ENCODE data around the gene HS6ST3. TPM values are rescaled to one million over a fixed set of nuclear protein-coding genes. Genes with fewer than 3 reads are reported as not detected.

Gene HS6ST3
- total RNA-seq, 1 donor, result 0.36 TPM

DNA sequence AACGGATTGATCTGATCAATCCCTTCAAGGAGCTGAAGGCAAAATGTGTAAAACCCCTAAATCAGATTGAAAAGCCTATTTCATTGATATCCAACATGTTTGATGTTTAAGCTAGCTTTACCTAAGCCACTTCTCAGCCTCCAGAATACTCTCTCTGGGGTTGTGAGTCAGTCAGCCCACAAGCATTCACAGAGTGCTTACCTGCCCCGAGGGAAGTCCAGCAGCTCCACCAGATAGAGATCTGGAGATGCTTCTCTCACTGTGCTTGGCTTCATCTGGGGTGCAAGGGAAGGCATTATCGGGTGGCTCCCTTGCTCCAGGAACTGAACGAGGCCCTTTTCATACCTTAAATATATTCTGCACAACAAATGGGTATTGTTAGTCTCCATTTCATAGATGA is 744.7 kb downstream of the HS6ST3 start:
- no peak for DNase-seq (ENCODE audit: low read depth)
- H3K4me3 ChIP-seq (ENCODE audit: low read depth, low read length), result no peak overlapping the region
- TF ChIP-seq, protein P1, sequence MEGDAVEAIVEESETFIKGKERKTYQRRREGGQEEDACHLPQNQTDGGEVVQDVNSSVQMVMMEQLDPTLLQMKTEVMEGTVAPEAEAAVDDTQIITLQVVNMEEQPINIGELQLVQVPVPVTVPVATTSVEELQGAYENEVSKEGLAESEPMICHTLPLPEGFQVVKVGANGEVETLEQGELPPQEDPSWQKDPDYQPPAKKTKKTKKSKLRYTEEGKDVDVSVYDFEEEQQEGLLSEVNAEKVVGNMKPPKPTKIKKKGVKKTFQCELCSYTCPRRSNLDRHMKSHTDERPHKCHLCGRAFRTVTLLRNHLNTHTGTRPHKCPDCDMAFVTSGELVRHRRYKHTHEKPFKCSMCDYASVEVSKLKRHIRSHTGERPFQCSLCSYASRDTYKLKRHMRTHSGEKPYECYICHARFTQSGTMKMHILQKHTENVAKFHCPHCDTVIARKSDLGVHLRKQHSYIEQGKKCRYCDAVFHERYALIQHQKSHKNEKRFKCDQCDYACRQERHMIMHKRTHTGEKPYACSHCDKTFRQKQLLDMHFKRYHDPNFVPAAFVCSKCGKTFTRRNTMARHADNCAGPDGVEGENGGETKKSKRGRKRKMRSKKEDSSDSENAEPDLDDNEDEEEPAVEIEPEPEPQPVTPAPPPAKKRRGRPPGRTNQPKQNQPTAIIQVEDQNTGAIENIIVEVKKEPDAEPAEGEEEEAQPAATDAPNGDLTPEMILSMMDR (IDR thresholded peaks at IDR 0.05; ENCODE audit: insufficient read depth, low read length), result no peak

DNA sequence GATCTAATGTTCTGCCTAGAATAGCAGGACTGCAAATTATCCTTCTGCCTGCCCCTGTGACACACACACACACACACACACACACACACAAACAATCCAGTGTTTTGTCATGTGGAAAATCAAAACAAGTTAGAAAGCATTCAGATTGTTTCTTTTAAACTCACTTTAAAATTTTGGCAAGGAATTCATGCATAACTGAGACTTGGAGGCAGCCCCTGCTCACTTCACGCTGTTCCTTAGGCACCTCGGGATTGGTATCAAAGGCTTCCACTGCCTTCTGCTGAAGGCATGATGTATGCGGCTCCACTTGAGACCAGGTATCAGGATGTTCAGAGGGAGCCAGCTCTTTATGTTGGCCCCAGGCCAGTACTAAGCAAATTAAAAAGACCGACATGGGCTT is 745.6 kb downstream of the HS6ST3 start:
- no peak for DNase-seq (ENCODE audit: low read depth)
- TF ChIP-seq, protein P1 (IDR thresholded peaks at IDR 0.05; ENCODE audit: insufficient read depth, low read length), result no peak
- no peak overlapping the region for H3K4me3 ChIP-seq (ENCODE audit: low read depth, low read length)

DNA sequence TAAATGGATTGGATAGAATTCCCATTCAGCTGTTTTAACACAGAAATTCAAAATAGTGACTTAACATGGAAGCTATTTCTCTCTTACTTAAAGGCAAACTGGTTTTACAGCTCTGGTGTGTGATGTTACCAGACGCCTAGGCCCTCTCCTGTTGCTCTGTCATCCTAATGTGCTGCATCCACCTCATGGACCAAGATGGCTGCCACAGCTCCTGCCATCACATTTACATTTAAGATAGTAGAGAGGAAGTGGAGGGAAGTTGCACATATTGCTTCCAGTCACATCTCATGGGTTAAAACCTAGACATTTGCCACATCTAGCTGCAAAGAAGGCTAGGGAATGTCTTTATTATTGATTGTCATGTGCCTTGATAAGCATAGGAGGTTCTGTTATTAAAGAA is 746.8 kb downstream of the HS6ST3 start:
- no peak for DNase-seq (ENCODE audit: low read depth)
- TF ChIP-seq, protein P1 (IDR thresholded peaks at IDR 0.05; ENCODE audit: insufficient read depth, low read length), result no peak

DNA sequence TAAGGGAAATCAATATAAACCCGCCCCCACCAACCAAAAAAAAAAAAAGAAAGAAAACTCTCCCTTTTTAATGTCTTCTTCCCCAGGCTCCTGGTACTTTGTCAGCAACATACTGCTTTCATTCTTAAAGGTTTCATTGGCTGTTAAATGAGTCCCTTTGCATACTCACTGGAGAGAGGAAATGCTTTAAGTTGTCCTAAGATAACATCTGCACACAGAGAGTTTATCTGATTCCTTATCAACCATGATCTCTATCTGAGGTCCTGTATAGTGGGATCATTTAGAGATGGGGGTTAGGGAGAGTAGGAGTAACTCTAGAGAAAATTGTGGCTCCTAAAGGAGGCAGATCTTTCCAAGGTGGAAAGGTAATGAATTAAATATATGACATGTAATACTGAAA is 747.9 kb downstream of the HS6ST3 start:
- TF ChIP-seq, protein P1 (IDR thresholded peaks at IDR 0.05; ENCODE audit: insufficient read depth, low read length), result no peak
- no peak overlapping the region for H3K4me3 ChIP-seq (ENCODE audit: low read depth, low read length)
- no peak for DNase-seq (ENCODE audit: low read depth)

More for the DNA sequence above, 746.8 kb downstream of the HS6ST3 start:
- H3K4me3 ChIP-seq (ENCODE audit: low read depth, low read length), result no peak overlapping the region

DNA sequence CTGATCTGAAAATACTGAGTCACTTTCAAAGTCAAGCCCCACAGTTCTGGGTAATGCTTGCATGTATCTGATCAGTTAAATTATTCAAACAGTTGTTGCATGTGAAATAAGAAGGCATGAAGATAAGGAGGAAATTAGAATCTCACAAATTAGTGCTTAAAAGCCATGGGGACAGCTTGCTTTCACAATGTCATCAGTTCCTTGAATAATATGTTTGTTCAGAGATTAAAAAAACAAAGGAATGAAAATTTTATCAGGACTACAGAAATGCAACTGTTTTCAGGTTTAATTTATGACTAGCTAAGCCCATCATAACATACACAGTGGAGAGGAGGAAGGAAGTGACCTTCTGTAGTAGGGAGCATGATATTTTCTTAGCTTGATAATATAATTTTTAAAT is 754.3 kb downstream of the HS6ST3 start:
- TF ChIP-seq, protein P1 (IDR thresholded peaks at IDR 0.05; ENCODE audit: insufficient read depth, low read length), result no peak

DNA sequence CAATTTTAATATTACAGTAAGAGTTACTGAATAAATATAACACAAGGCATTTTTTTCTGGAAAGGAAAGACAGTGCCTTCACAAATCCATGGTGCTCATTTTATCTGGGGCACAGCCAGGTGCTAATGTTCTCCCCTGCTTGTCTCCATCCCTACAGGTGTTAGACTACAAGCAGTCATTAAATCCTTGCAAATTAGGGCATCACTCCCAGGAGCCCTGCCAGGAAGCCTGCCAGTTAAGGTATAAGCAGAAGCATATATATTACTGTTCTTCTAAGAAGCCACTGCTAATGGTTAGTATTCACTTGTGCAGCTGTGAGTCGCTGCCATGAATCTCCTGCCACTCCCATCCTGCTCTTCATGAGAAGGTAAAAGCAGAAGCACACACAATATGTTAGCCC is 754.7 kb downstream of the HS6ST3 start:
- H3K4me3 ChIP-seq (ENCODE audit: low read depth, low read length), result no peak overlapping the region
- TF ChIP-seq, protein P1 (IDR thresholded peaks at IDR 0.05; ENCODE audit: insufficient read depth, low read length), result no peak
- DNase-seq (ENCODE audit: low read depth), result no peak

More for the DNA sequence above, 754.3 kb downstream of the HS6ST3 start:
- H3K4me3 ChIP-seq (ENCODE audit: low read depth, low read length), result no peak overlapping the region
- DNase-seq (ENCODE audit: low read depth), result no peak

DNA sequence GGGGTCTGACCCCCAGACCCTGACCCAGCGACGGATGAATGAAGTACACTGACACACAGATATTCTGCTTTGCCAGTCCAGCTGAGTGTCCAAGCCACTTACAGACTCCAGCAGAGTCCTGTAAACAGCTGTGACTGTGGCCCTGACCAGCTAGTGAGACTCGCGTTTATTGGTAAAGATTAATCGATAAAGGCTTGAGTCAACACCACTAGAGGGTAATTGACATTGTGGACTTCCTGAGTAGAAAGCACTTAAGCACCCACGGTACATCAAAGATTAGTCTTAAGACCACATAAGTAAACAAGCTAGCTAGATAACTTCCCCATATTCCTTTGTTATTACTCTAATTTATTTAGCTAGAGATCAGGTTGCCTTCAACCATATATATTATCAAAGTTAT is 758.4 kb downstream of the HS6ST3 start:
- DNase-seq (ENCODE audit: low read depth), result no peak
- TF ChIP-seq, protein P1 (IDR thresholded peaks at IDR 0.05; ENCODE audit: insufficient read depth, low read length), result no peak
- H3K4me3 ChIP-seq (ENCODE audit: low read depth, low read length), result no peak overlapping the region
